ENCODE measurements around the gene GTPBP4. TPM values are rescaled to one million over a fixed set of nuclear protein-coding genes. Genes with fewer than 3 reads are reported as not detected.

Gene GTPBP4
- total RNA-seq, 1 experiment from 2014 or later = 62.5 TPM

- no peak for TF ChIP-seq CTCF (conservative IDR thresholded peaks at IDR 0.05)
- no peak for TF ChIP-seq EZH2 (IDR thresholded peaks at IDR 0.05; ENCODE audit: low read depth)
These were observed 6.8 kb downstream of the GTPBP4 start for GRCh38 chr10:994836-995558.

GRCh38 chr10:995559-995926, 7.3 kb downstream of the GTPBP4 start:
- POLR2A ChIA-PET (ENCODE audit: unreplicated experiment) = no interaction called here
- intact Hi-C loops (cut with micrococcal nuclease; ENCODE audit: unreplicated experiment) = no loop called here
- BruUV-seq (replicated peaks) = no TSS peak

More at GRCh38 chr10:994836-995558, 6.8 kb downstream of the GTPBP4 start:
- Histone ChIP-seq H3K36me3 (ENCODE audit: low read depth) (peaks cover 20% of the 10 kb centered on the region), H3K9me3 (ENCODE audit: insufficient read depth, low read depth) (no peaks in the 10 kb centered on the region), H3K79me2 (ENCODE audit: low read depth) (peaks cover 46% of the 10 kb centered on the region), H3K4me1 (replicated peaks; ENCODE audit: insufficient read depth) (peaks cover 3% of the 10 kb centered on the region), H2AFZ (no peak overlapping the region), H3K4me3 (no peak overlapping the region), H3F3A (ENCODE audit: insufficient read depth, low read depth) (0 out of 2 replicates have a peak, but pooled peaks cover 12% of the 10 kb centered on the region), H3K4me2 (no peak overlapping the region), H3K27ac (no peak overlapping the region), H4K20me1 (ENCODE audit: insufficient read depth) (peaks cover 53% of the 10 kb centered on the region), H3K9me2 (ENCODE audit: insufficient read depth) (no peaks in the 10 kb centered on the region), H3K27me3 (ENCODE audit: insufficient read depth, low read depth) (no peaks in the 10 kb centered on the region)
- CTCF ChIA-PET = no interaction called here
- no peak for DNase-seq
- intact Hi-C loops (cut with micrococcal nuclease; ENCODE audit: unreplicated experiment) = no loop called here
- no TSS peak for BruUV-seq (replicated peaks)
- POLR2A ChIA-PET (ENCODE audit: unreplicated experiment) = no interaction called here

GRCh38 chr10:996031-996430, 7.8 kb downstream of the GTPBP4 start:
- Histone ChIP-seq H2AFZ (no peak overlapping the region), H3K36me3 (ENCODE audit: low read depth) (peaks cover 22% of the 10 kb centered on the region), H3F3A (ENCODE audit: insufficient read depth, low read depth) (0 out of 2 replicates have a peak, but pooled peaks cover 12% of the 10 kb centered on the region), H4K20me1 (ENCODE audit: insufficient read depth) (peaks cover 44% of the 10 kb centered on the region), H3K4me2 (no peak overlapping the region), H3K27ac (no peak overlapping the region), H3K4me1 (replicated peaks; ENCODE audit: insufficient read depth) (no peaks in the 10 kb centered on the region), H3K27me3 (ENCODE audit: insufficient read depth, low read depth) (no peaks in the 10 kb centered on the region), H3K9me3 (ENCODE audit: insufficient read depth, low read depth) (no peaks in the 10 kb centered on the region), H3K4me3 (no peak overlapping the region), H3K79me2 (ENCODE audit: low read depth) (peaks cover 36% of the 10 kb centered on the region), H3K9me2 (ENCODE audit: insufficient read depth) (no peaks in the 10 kb centered on the region)
- TF ChIP-seq EZH2 (IDR thresholded peaks at IDR 0.05; ENCODE audit: low read depth) = no peak
- no peak for TF ChIP-seq CTCF (conservative IDR thresholded peaks at IDR 0.05)
- ChIA-PET POLR2A (ENCODE audit: unreplicated experiment) (no interaction called here), CTCF (no interaction called here)
- intact Hi-C loops (cut with micrococcal nuclease; ENCODE audit: unreplicated experiment) = no loop called here
- DNase-seq = no peak
- BruUV-seq (replicated peaks) = no TSS peak

More at GRCh38 chr10:995559-995926, 7.3 kb downstream of the GTPBP4 start:
- Histone ChIP-seq H3K9me2 (ENCODE audit: insufficient read depth) (no peaks in the 10 kb centered on the region), H2AFZ (no peak overlapping the region), H3K79me2 (ENCODE audit: low read depth) (peaks cover 41% of the 10 kb centered on the region), H3K4me1 (replicated peaks; ENCODE audit: insufficient read depth) (no peaks in the 10 kb centered on the region), H3K36me3 (ENCODE audit: low read depth) (peaks cover 17% of the 10 kb centered on the region), H3K4me3 (no peak overlapping the region), H3K27me3 (ENCODE audit: insufficient read depth, low read depth) (no peaks in the 10 kb centered on the region), H3K9me3 (ENCODE audit: insufficient read depth, low read depth) (no peaks in the 10 kb centered on the region), H3K27ac (no peak overlapping the region), H3F3A (ENCODE audit: insufficient read depth, low read depth) (0 out of 2 replicates have a peak, but pooled peaks cover 12% of the 10 kb centered on the region), H3K4me2 (no peak overlapping the region), H4K20me1 (ENCODE audit: insufficient read depth) (peaks cover 48% of the 10 kb centered on the region)
- DNase-seq = no peak
- no peak for TF ChIP-seq CTCF (conservative IDR thresholded peaks at IDR 0.05)
- TF ChIP-seq EZH2 (IDR thresholded peaks at IDR 0.05; ENCODE audit: low read depth) = no peak
- CTCF ChIA-PET = no interaction called here

All from PC-9 (cell line).